RWPE1 (cell line): ENCODE results near the gene WARS2.

ENCODE experiments used
- CTCF ChIA-PET: fragments of 350-600 bp; sonication (Branson Sonifier 250); formaldehyde crosslinking; extraction: SDS; loops from one replicate; lab custom pipeline; 2021; lab: Yijun Ruan, JAX
- POLR2A ChIA-PET: fragments of 400-600 bp; formaldehyde crosslinking; extraction: SDS; loops from one replicate; lab custom pipeline; 2020; ENCODE audit warnings: antibody characterized with exemption; ENCODE audit not compliant: low non-redundant PET; lab: Yijun Ruan, JAX
- DNase-seq: peaks from one replicate; pipeline ENCODE4 v3.0.0; 2012; ENCODE audit warnings: low spot score
- H3K27ac ChIP-seq: fragments of 450-650 bp; 2 replicates; pipeline ENCODE4 v1.5.1; 2017
- CTCF ChIP-seq: fragments of 450-650 bp; conservative IDR thresholded peaks from 2 replicates; pipeline ENCODE4 v1.5.1; 2017; ENCODE audit warnings: low read depth, mild to moderate bottlenecking

Gene WARS2

GRCh38 chr1:119012383-119012782, 128.1 kb downstream of the WARS2 start:
- ChIA-PET CTCF (no interaction called here), POLR2A (no interaction called here)
- no peak for DNase-seq
- no peak overlapping the region for H3K27ac ChIP-seq
- no peak for TF ChIP-seq CTCF

- no peak for TF ChIP-seq CTCF
- no peak for DNase-seq
- CTCF ChIA-PET = interaction anchor here (0.7 kb wide), 1 partner anchor 855 kb away, joined by 3 read pairs; no protein-coding TSS in a partner anchor
Observed at GRCh38 chr1:119011706-119012105, 128.7 kb downstream of the WARS2 start.

GRCh38 chr1:119011116-119011515, 129.3 kb downstream of the WARS2 start:
- no peak for TF ChIP-seq CTCF
- DNase-seq = no peak
- H3K27ac ChIP-seq = no peak overlapping the region
- POLR2A ChIA-PET = no interaction called here
- CTCF ChIA-PET = interaction anchor here (0.7 kb wide), 1 partner anchor 854 kb away, joined by 3 read pairs; no protein-coding TSS in a partner anchor

More at GRCh38 chr1:119011706-119012105, 128.7 kb downstream of the WARS2 start:
- POLR2A ChIA-PET = no interaction called here
- H3K27ac ChIP-seq = no peak overlapping the region

- H3K27ac ChIP-seq = no peak overlapping the region
- ChIA-PET POLR2A (no interaction called here), CTCF (no interaction called here)
- no peak for DNase-seq
- TF ChIP-seq CTCF = no peak
Observed at GRCh38 chr1:119010201-119010600, 130.3 kb downstream of the WARS2 start.

- no peak overlapping the region for H3K27ac ChIP-seq
- POLR2A ChIA-PET = no interaction called here
- TF ChIP-seq CTCF = no peak
- no peak for DNase-seq
- CTCF ChIA-PET = interaction anchor here (0.6 to 2.1 kb wide), 10 partner anchors 9 to 858 kb away, joined by 3 to 9 read pairs (median 4); no protein-coding TSS in a partner anchor
Observed at GRCh38 chr1:119009312-119009655, 131.2 kb downstream of the WARS2 start.

- peak; percentile 60 for DNase-seq
- ChIA-PET CTCF (interaction anchor here (0.6 to 2.1 kb wide), 13 partner anchors 10 to 857 kb away, joined by 3 to 9 read pairs (median 4); no protein-coding TSS in a partner anchor), POLR2A (interaction anchor here (0.7 kb wide), 1 partner anchor 593 kb away, joined by 8 read pairs; no protein-coding TSS in a partner anchor)
- no peak overlapping the region for H3K27ac ChIP-seq
- peak; percentile 58 for TF ChIP-seq CTCF
Observed at GRCh38 chr1:119008483-119009311, 131.8 kb downstream of the WARS2 start.
